Hepatocyte (in vitro differentiated cells): ENCODE measurements around the gene FKBP7. TPM values are rescaled to one million over a fixed set of nuclear protein-coding genes. Genes with fewer than 3 reads are reported as not detected.

Experiments used
- DNase-seq: peaks from one replicate; pipeline ENCODE4 v3.0.0-alpha.2; 2016; ENCODE audit warnings: low spot score
- H2AFZ ChIP-seq: fragments of 200-600 bp; sonication (generic); 2 replicates; pipeline ENCODE4 v1.6.0; 2016; ENCODE audit warnings: antibody characterized with exemption, mild to moderate bottlenecking
- H3K27ac ChIP-seq: fragments of 200-600 bp; sonication (generic); 2 replicates; pipeline ENCODE4 v1.5.1; 2016; ENCODE audit warnings: mild to moderate bottlenecking
- H3K27me3 ChIP-seq: fragments of 200-600 bp; sonication (generic); 2 replicates; pipeline ENCODE4 v1.6.1; 2016
- H3K36me3 ChIP-seq: fragments of 200-600 bp; sonication (generic); replicated peaks from 2 replicates; pipeline ENCODE4 v1.5.1; 2016; ENCODE audit warnings: low read depth; ENCODE audit not compliant: insufficient read depth
- H3K4me1 ChIP-seq: fragments of 200-600 bp; sonication (generic); 2 replicates; pipeline ENCODE4 v1.5.1; 2016; ENCODE audit warnings: mild to moderate bottlenecking, moderate library complexity; ENCODE audit not compliant: insufficient read depth
- H3K4me2 ChIP-seq: fragments of 200-600 bp; sonication (generic); 2 replicates; pipeline ENCODE4 v1.6.0; 2016
- H3K4me3 ChIP-seq: fragments of 200-600 bp; sonication (generic); 2 replicates; pipeline ENCODE4 v1.5.1; 2016; ENCODE audit warnings: mild to moderate bottlenecking
- H3K79me2 ChIP-seq: fragments of 200-600 bp; sonication (generic); 2 replicates; pipeline ENCODE4 v1.6.0; 2017; ENCODE audit warnings: mild to moderate bottlenecking
- H3K9me2 ChIP-seq: fragments of 200-600 bp; sonication (generic); replicated peaks from 2 replicates; pipeline ENCODE4 v1.6.0; 2017; ENCODE audit warnings: mild to moderate bottlenecking; ENCODE audit not compliant: insufficient read depth
- H3K9me3 ChIP-seq: fragments of 200-600 bp; sonication (generic); 2 replicates; pipeline ENCODE4 v1.5.1; 2016; ENCODE audit warnings: low read depth, mild to moderate bottlenecking
- H4K20me1 ChIP-seq: fragments of 200-600 bp; sonication (generic); 2 replicates; pipeline ENCODE4 v1.6.0; 2016; ENCODE audit warnings: mild to moderate bottlenecking; ENCODE audit not compliant: insufficient read depth, poor library complexity, severe bottlenecking
- CTCF ChIP-seq: fragments of 200-600 bp; sonication (generic); IDR thresholded peaks from 2 replicates; pipeline ENCODE4 v1.5.1; 2016; ENCODE audit warnings: antibody characterized with exemption, mild to moderate bottlenecking; ENCODE audit not compliant: poor library complexity
- EZH2 ChIP-seq: fragments of 200-600 bp; sonication (generic); IDR thresholded peaks from 2 replicates; pipeline ENCODE4 v1.6.1; 2016; ENCODE audit warnings: antibody characterized with exemption, mild to moderate bottlenecking, borderline replicate concordance
- EZH2phosphoT487 ChIP-seq: fragments of 200-600 bp; sonication (generic); IDR thresholded peaks from one replicate; pipeline ENCODE4 v1.6.1; 2018; ENCODE audit warnings: antibody characterized with exemption, mild to moderate bottlenecking, low read depth, moderate library complexity; ENCODE audit not compliant: unreplicated experiment, severe bottlenecking
- WGBS: methylation state at CpG from one replicate; pipeline ENCODE4 v1.1.6; 2016; ENCODE audit warnings: low lambda C conversion rate; ENCODE audit errors: missing lambda C conversion rate; 5-methylcytosine and 5-hydroxymethylcytosine counted together
- polyA plus RNA-seq: library from polyadenylated mRNA; unstranded; fragments of >200 nt; fragmentation: Nextera tagmentation; extraction: Ambion mirVana; gene quantifications from 2 replicates; pipeline ENCODE4 v1.2.1, GENCODE V29; 2016
- total RNA-seq: library from RNA; depleted of rRNA; stranded (reverse); fragments of >200 nt; gene quantifications from 2 replicates; pipeline ENCODE4 v1.2.3, GENCODE V29; 2014

The FKBP7 gene
- total and polyA plus RNA-seq, 2 experiments from 2014 or later, result 45.4 to 93.9 TPM

- H3K9me2 ChIP-seq, result no peaks in the 10 kb centered on the region
- H2AFZ ChIP-seq, result no peak overlapping the region
- TF ChIP-seq CTCF, result no peak
- no peak for TF ChIP-seq EZH2
- TF ChIP-seq EZH2phosphoT487, result no peak
- no peaks in the 10 kb centered on the region for H3K4me1 ChIP-seq
- H3K27me3 ChIP-seq, result no peaks in the 10 kb centered on the region
- no peaks in the 10 kb centered on the region for H4K20me1 ChIP-seq
- no peak overlapping the region for H3K4me3 ChIP-seq
- no peaks in the 10 kb centered on the region for H3K79me2 ChIP-seq
- H3K36me3 ChIP-seq, result peaks cover 3% of the 10 kb centered on the region
- DNase-seq, result no peak
- no peak overlapping the region for H3K4me2 ChIP-seq
- H3K27ac ChIP-seq, result no peak overlapping the region
- 94% methylated on average over 1 of the region's 1 CpG for WGBS
- no peaks in the 10 kb centered on the region for H3K9me3 ChIP-seq
Measured at GRCh38 chr2:178506101-178506500, 27.7 kb upstream of the FKBP7 start.

- TF ChIP-seq EZH2 (no peak), EZH2phosphoT487 (no peak), CTCF (no peak)
- Histone ChIP-seq H3K4me2 (no peak overlapping the region), H3K79me2 (no peaks in the 10 kb centered on the region), H2AFZ (no peak overlapping the region), H3K27ac (no peak overlapping the region), H4K20me1 (no peaks in the 10 kb centered on the region), H3K4me3 (no peak overlapping the region), H3K4me1 (no peaks in the 10 kb centered on the region), H3K27me3 (no peaks in the 10 kb centered on the region), H3K9me2 (no peaks in the 10 kb centered on the region), H3K9me3 (no peaks in the 10 kb centered on the region), H3K36me3 (peaks cover 4% of the 10 kb centered on the region)
- 83% methylated on average over 4 of the region's 4 CpGs for WGBS
- no peak for DNase-seq
Measured at GRCh38 chr2:178502751-178503150, 24.4 kb upstream of the FKBP7 start.

GRCh38 chr2:178499640-178500039 lies 21.2 kb upstream of the FKBP7 start:
- no peaks in the 10 kb centered on the region for H4K20me1 ChIP-seq
- H3K4me1 ChIP-seq, result no peaks in the 10 kb centered on the region
- H3K4me2 ChIP-seq, result no peak overlapping the region
- H3K9me2 ChIP-seq, result no peaks in the 10 kb centered on the region
- no peak overlapping the region for H2AFZ ChIP-seq
- H3K79me2 ChIP-seq, result no peaks in the 10 kb centered on the region
- no peak overlapping the region for H3K27ac ChIP-seq
- H3K9me3 ChIP-seq, result no peaks in the 10 kb centered on the region
- H3K4me3 ChIP-seq, result no peak overlapping the region
- WGBS, result 93% methylated on average over 3 of the region's 3 CpGs
- H3K36me3 ChIP-seq, result peaks cover 4% of the 10 kb centered on the region
- no peak for DNase-seq
- H3K27me3 ChIP-seq, result no peaks in the 10 kb centered on the region
- TF ChIP-seq CTCF, result no peak
- no peak for TF ChIP-seq EZH2
- TF ChIP-seq EZH2phosphoT487, result no peak

GRCh38 chr2:178498137-178498536 lies 19.7 kb upstream of the FKBP7 start:
- H2AFZ ChIP-seq, result no peak overlapping the region
- H3K27ac ChIP-seq, result no peak overlapping the region
- no peaks in the 10 kb centered on the region for H3K9me3 ChIP-seq
- no peak for TF ChIP-seq EZH2
- TF ChIP-seq CTCF, result no peak
- no peak for TF ChIP-seq EZH2phosphoT487
- no peaks in the 10 kb centered on the region for H3K27me3 ChIP-seq
- no peaks in the 10 kb centered on the region for H4K20me1 ChIP-seq
- no peaks in the 10 kb centered on the region for H3K9me2 ChIP-seq
- no peak for DNase-seq
- no peak overlapping the region for H3K4me2 ChIP-seq
- no peaks in the 10 kb centered on the region for H3K4me1 ChIP-seq
- H3K79me2 ChIP-seq, result no peaks in the 10 kb centered on the region
- peaks cover 4% of the 10 kb centered on the region for H3K36me3 ChIP-seq
- no peak overlapping the region for H3K4me3 ChIP-seq
